ENCODE data around the gene MARCHF10. TPM values are rescaled to one million over a fixed set of nuclear protein-coding genes. Genes with fewer than 3 reads are reported as not detected.

The MARCHF10 gene
- total RNA-seq, 1 experiment from 2014 or later: not detected

GRCh38 chr17:62825182-62825581, 17.1 kb upstream of the MARCHF10 start (continued):
- TF ChIP-seq ZBTB33 (IDR thresholded peaks at IDR 0.05; ENCODE audit: extremely low read depth, insufficient replicate concordance, low read length) (no peak), CTCF (IDR thresholded peaks at IDR 0.05 in 2 of 3, conservative IDR thresholded peaks at IDR 0.05 in 1 of 3; ENCODE audit: borderline replicate concordance in 1 of 3, insufficient read depth in 1 of 3, low read depth in 2 of 3, low read length in 2 of 3) (no peak), EZH2 (IDR thresholded peaks at IDR 0.05) (no peak), EZH2phosphoT487 (IDR thresholded peaks at IDR 0.05; ENCODE audit: borderline replicate concordance) (no peak)

GRCh38 chr17:62824290-62825131, 16.4 kb upstream of the MARCHF10 start:
- ChIA-PET POLR2A (no interaction called here), CTCF (no interaction called here), RAD21 (ENCODE audit: low non-redundant PET in 1 of 2, low total read pairs in 2 of 2, uncharacterized antibody in 2 of 2, unreplicated experiment in 2 of 2) (no interaction called here)
- Histone ChIP-seq H4K20me1 (ENCODE audit: insufficient read depth) (no peaks in the 10 kb centered on the region), H3K27ac (ENCODE audit: low read depth, low read length) (no peak overlapping the region), H3K36me3 (ENCODE audit: control insufficient read depth in 1 of 2, insufficient read depth in 2 of 2, low read length in 2 of 2) (no peaks in the 10 kb centered on the region), H3K4me3 (replicated peaks in 1 of 2; ENCODE audit: low read depth in 1 of 2, low read length in 2 of 2) (no peak overlapping the region; a peak in 1 of 4 replicates), H2AFZ (ENCODE audit: low read depth, low read length, poor library complexity, severe bottlenecking) (peak overlapping the region; percentile 91), H3K9me2 (ENCODE audit: insufficient read depth) (no peaks in the 10 kb centered on the region), H3K27me3 (ENCODE audit: insufficient read depth, low read length) (no peaks in the 10 kb centered on the region), H3K4me1 (ENCODE audit: control insufficient read depth in 1 of 2, insufficient read depth in 2 of 2, low read length in 2 of 2) (peaks cover 17 to 27% of the 10 kb centered on the region in 2 experiments), H3K79me2 (ENCODE audit: insufficient read depth, low read length) (no peaks in the 10 kb centered on the region), H3K4me2 (ENCODE audit: low read length) (peak overlapping the region; percentile 61), H3K9me3 (ENCODE audit: control insufficient read depth in 1 of 2, insufficient read depth in 1 of 2, low read depth in 1 of 2, low read length in 2 of 2) (no peaks in the 10 kb centered on the region), H3K9ac (ENCODE audit: low read length) (no peak overlapping the region)
- peak; percentile 56 for DNase-seq (ENCODE audit: low read depth, low spot score)
- ATAC-seq: peak; percentile 72
- intact Hi-C loops (cut with micrococcal nuclease): no loop called here
- BruUV-seq (replicated peaks): no TSS peak
- TF ChIP-seq JUND (IDR thresholded peaks at IDR 0.05) (peak; percentile 54; the same call in 1 of the 2 replicates), SIN3A (IDR thresholded peaks at IDR 0.05; ENCODE audit: low read depth) (no peak), REST (IDR thresholded peaks at IDR 0.05; ENCODE audit: low read depth) (no peak), CEBPB (IDR thresholded peaks at IDR 0.05; ENCODE audit: low read depth) (peak; percentile 32; the same call in 1 of the 2 replicates), CBX3 (IDR thresholded peaks at IDR 0.05; ENCODE audit: low read depth) (peak; percentile 44; the same call in 1 of the 2 replicates), SP1 (IDR thresholded peaks at IDR 0.05; ENCODE audit: low read depth) (0 out of 2 replicates have a peak, but pooled peaks have one; percentile 25), FOSL1 (IDR thresholded peaks at IDR 0.05; ENCODE audit: low read depth) (peak; percentile 70), ELF1 (IDR thresholded peaks at IDR 0.05; ENCODE audit: borderline replicate concordance, low read depth) (no peak), MAX (IDR thresholded peaks at IDR 0.05) (peak; percentile 24; the same call in 1 of the 2 replicates), EZH2phosphoT487 (IDR thresholded peaks at IDR 0.05; ENCODE audit: borderline replicate concordance) (no peak)
